LNCAP (cell line): ENCODE data around the gene CEP170B.

Experiments used
- TF ChIP-seq, protein P1 (sequence below): fragments of 450-650 bp; IDR thresholded peaks from 2 replicates; pipeline ENCODE4 v1.5.1; 2017; ENCODE audit warnings: mild to moderate bottlenecking

Gene CEP170B

DNA sequence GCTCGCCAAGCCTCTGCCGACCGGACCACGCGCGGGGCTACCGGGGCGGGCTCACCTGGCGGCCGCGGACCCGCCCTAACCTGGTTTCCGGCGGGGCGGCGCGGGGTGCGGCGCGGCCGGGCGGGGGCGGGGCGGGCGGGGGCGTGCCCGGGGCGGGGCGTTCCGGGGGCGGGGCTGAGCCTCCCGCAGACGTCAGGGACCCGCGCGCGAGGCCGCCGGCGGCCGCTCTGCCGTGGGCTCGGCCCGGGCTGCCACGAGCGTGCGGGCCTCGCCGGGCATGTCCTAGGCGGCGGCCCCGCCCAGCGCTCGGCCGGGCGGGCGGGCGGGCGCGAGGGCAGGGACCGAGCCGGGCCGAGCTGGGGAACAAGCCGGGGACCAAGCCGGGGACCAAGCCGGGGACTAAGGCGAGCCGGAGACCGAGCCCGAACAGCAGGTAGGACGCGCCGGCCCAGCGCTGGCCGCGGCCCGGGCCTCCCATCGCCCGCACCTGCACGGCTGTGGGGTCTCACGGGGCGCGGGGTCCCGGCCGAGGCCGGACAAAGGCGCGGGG lies at the start of gene CEP170B:
Gene CEP170B (plus strand): TSS at position 188 of the 550 bp plus-strand sequence. CDS start 3,183 bp downstream, outside the sequence.
- TF ChIP-seq, protein P1, sequence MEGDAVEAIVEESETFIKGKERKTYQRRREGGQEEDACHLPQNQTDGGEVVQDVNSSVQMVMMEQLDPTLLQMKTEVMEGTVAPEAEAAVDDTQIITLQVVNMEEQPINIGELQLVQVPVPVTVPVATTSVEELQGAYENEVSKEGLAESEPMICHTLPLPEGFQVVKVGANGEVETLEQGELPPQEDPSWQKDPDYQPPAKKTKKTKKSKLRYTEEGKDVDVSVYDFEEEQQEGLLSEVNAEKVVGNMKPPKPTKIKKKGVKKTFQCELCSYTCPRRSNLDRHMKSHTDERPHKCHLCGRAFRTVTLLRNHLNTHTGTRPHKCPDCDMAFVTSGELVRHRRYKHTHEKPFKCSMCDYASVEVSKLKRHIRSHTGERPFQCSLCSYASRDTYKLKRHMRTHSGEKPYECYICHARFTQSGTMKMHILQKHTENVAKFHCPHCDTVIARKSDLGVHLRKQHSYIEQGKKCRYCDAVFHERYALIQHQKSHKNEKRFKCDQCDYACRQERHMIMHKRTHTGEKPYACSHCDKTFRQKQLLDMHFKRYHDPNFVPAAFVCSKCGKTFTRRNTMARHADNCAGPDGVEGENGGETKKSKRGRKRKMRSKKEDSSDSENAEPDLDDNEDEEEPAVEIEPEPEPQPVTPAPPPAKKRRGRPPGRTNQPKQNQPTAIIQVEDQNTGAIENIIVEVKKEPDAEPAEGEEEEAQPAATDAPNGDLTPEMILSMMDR: no peak

DNA sequence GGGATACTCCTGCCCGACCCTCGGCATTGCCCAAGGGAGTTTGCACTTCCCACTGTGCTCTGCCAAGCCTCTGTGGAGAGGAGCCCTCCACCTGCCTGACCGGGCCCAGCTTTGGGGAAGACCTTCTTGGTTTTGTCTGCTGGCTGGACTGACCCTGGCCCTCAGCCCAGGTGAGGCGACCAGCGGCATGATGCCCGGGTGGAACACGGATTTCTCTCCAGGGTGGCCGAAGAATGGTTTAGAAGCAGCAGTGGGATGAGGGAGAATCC lies 48.5 kb upstream of the CEP170B start:
- TF ChIP-seq, protein P1: no peak

DNA sequence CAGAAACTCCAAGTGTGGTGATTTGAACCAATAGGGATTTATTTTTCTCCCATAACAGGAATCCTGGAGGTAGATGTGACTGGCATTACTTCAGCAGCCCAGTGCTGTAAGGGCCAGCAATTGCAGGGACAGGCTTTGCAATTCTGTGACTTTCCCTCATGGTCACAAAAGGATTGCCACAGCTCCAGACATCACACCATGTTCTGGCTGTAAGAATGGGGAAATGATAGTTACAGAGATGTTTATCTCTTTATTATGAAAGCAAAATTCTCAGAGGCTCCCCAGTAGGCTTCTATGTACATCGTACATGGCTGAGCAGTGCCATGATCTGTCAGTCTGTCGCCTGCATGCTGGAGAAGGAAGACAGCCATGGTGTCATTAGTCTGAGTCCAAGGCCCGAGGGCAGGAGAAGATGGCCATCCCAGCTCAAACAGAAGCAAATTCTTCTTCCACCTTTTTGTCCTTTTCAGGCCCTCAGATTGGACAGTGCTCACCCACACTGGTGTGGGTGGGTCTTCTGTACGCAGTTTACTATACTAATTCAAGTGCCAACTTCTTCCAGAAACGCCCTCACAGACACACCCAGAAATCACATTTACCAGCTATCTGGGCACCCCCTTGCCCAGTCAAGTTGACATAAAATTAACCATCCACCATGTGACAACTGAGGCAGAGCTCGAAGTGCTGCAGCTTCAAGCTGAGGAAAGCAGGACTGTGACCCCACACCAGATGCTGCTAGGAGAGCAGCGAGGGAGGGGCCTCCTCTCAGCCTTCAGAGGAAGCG lies 46.9 kb upstream of the CEP170B start:
- TF ChIP-seq, protein P1: no peak

DNA sequence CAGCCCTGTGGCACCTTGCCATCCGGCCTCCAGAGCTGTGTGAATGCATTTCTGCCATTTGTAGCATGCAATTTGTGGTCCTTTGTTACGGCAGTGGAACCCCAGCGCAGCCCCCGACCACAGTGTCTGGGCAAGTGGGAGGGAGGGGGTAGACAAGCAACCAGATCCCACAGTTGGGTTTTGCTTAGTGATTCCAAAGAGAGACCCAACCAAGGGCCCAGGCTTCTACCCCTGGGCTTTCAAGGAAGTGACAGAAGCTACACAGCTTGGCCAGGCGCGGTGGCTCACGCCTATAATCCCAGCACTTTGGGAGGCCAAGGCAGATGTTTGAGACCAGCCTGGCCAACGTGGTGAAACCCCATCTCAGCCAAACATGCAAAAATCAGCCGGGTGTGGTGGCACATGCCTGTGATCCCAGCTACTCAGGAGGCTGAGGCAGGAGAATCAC lies 46.3 kb upstream of the CEP170B start:
- TF ChIP-seq, protein P1: no peak

DNA sequence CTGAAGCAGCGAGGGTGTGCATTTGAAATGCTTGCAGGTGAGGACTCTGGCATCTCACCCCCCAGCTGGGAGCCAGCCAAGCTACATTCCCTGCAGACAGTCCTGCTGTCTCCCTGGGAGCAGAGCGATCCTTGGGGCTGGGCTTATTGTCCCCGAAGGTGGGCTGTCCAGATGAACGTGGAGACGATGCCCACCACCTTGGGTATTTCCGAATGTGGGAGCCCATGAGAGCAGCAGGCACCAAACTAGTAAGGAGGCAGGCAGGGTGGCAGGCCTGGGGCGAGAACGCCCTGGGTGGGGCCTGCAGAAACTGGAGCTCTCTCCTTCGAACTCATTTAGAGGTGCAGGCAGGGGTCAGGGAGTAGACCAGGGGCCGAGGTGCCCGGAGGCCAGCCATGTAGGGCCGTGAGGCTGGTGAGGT lies 45.7 kb upstream of the CEP170B start:
- TF ChIP-seq, protein P1: no peak

DNA sequence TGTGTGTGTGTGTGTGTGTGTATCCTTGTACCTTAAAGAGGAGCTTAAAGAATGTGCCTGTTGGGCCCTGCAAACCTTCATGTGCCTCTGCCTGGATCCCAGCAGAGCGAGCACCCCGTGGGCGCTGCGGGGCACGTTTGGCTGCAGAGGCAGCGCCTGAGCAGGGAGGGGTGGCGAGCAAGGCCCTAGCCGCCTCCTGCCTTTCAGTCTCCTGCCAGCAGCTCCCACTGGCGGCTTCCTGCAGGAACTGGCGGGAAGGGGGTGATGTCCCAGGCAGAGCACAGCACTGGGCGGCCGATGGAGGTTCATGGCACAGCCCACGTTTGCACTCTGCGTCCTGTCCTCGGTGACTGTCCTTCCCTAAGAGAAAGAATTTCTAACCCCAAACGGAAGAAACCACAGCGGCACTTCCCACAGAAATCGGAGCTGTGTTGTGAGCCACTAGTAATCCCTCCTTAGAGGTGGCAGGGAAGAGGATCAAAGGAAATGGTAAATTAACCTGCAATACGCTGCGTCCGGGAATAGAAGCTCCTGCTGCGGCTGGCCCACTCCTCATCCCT lies 44.3 kb upstream of the CEP170B start:
- TF ChIP-seq, protein P1: no peak

DNA sequence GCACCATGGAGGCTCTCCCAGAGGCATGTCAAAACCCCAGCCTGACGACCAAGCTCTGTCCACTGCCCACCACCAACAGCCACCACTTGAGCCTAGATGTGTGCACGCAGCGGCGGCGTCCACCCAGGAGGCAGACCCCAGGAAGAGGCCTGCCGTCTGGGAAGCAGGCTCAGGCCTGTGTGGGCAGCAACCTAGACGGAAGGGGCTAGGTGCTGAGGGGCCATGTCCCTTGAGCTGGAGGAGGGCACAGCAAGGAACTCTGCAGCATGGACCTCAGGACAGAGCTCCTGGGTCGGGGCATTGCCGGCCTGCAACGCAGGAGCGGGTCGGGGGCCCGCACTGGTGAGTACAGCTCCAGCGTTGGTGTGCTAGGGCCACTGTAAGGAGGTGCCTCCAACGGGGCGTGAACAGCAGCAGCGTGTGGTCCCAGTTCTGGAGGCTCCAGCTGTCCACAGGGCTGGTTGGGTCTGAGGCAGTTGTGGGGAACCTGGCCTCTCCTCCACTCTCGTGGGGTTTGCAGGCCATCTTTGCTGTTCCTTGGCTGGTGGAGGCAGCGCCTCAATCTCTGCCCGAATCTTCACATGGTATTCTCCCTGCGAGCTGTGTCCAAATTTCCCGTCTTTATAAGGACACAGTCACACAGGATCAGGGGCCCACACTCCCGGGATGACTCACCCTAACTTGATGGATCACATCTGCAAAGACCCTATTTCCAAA lies 43.7 kb upstream of the CEP170B start:
- TF ChIP-seq, protein P1: no peak
